PC-9 (cell line): ENCODE data around the gene LCE5A. TPM values are rescaled to one million over a fixed set of nuclear protein-coding genes. Genes with fewer than 3 reads are reported as not detected.

Experiments used
- Bru-seq: library from RNA; stranded (reverse); fragments of 400-500 nt; gene quantifications from one replicate; lab custom pipeline; 2021; lab: Mats Ljungman, UMichigan
- BruChase-seq, 2 experiments: library from RNA; stranded (reverse); fragments of 400-500 nt; gene quantifications; one replicate each; lab custom pipeline; 2021; lab: Mats Ljungman, UMichigan
- BruUV-seq: library from RNA; stranded (reverse); fragments of 400-500 nt; replicated peaks from 2 replicates; lab custom pipeline; 2021; lab: Mats Ljungman, UMichigan
- CTCF ChIA-PET: fragments of 300-600 bp; sonication (Branson Sonifier 250); formaldehyde crosslinking; loops from one replicate; lab custom pipeline; 2022; ENCODE audit warnings: antibody characterized with exemption; lab: Charles Lee
- POLR2A ChIA-PET: fragments of 300-600 bp; sonication (Branson Sonifier 250); formaldehyde crosslinking; loops from one replicate; lab custom pipeline; 2022; ENCODE audit warnings: antibody characterized with exemption; ENCODE audit not compliant: unreplicated experiment; lab: Charles Lee
- DNase-seq, 2 experiments: peaks; one replicate each; pipeline versions ENCODE4 v3.0.0 to v3.0.0-alpha.2; 2015 to 2022; ENCODE audit warnings: mixed read lengths in 1 of 2
- H2AFZ ChIP-seq: fragments of 200-600 bp; sonication (generic); 2 replicates; pipeline ENCODE4 v1.8.1; 2017; ENCODE audit warnings: antibody characterized with exemption
- H3F3A ChIP-seq: fragments of 200-600 bp; sonication (generic); 2 replicates; pipeline ENCODE4 v1.8.1; 2017; ENCODE audit warnings: antibody characterized with exemption, mild to moderate bottlenecking, low read depth; ENCODE audit not compliant: insufficient read depth
- H3K27ac ChIP-seq: fragments of 200-600 bp; sonication (generic); 2 replicates; pipeline ENCODE4 v1.6.1; 2016; ENCODE audit warnings: mixed run types
- H3K27me3 ChIP-seq: fragments of 200-600 bp; sonication (generic); 2 replicates; pipeline ENCODE4 v1.6.1; 2016; ENCODE audit warnings: low read depth, mixed run types; ENCODE audit not compliant: insufficient read depth
- H3K36me3 ChIP-seq: fragments of 200-600 bp; sonication (generic); 2 replicates; pipeline ENCODE4 v1.6.1; 2016; ENCODE audit warnings: low read depth, mixed run types
- H3K4me1 ChIP-seq: fragments of 200-600 bp; sonication (generic); replicated peaks from 2 replicates; pipeline ENCODE4 v1.6.1; 2016; ENCODE audit warnings: mixed run types; ENCODE audit not compliant: insufficient read depth
- H3K4me2 ChIP-seq: fragments of 200-600 bp; sonication (generic); 2 replicates; pipeline ENCODE4 v1.6.1; 2017; ENCODE audit warnings: mixed run types
- H3K4me3 ChIP-seq: fragments of 200-600 bp; sonication (generic); 2 replicates; pipeline ENCODE4 v1.6.1; 2016; ENCODE audit warnings: mixed run types
- H3K79me2 ChIP-seq: fragments of 200-600 bp; sonication (generic); 2 replicates; pipeline ENCODE4 v1.6.1; 2017; ENCODE audit warnings: low read depth, mixed run types
- H3K9me2 ChIP-seq: fragments of 200-600 bp; sonication (generic); 2 replicates; pipeline ENCODE4 v1.8.1; 2017; ENCODE audit warnings: mild to moderate bottlenecking; ENCODE audit not compliant: insufficient read depth
- H3K9me3 ChIP-seq: fragments of 200-600 bp; sonication (generic); 2 replicates; pipeline ENCODE4 v1.8.1; 2016; ENCODE audit warnings: low read depth; ENCODE audit not compliant: insufficient read depth
- H4K20me1 ChIP-seq: fragments of 200-600 bp; sonication (generic); 2 replicates; pipeline ENCODE4 v1.8.1; 2017; ENCODE audit not compliant: insufficient read depth
- EZH2 ChIP-seq: fragments of 200-600 bp; sonication (generic); IDR thresholded peaks from 2 replicates; pipeline ENCODE4 v1.8.0; 2017; ENCODE audit warnings: antibody characterized with exemption, low read depth
- intact Hi-C: fragments of 100-400 bp; cut with micrococcal nuclease; formaldehyde crosslinking; loops from one replicate; pipeline ENCODE4 v1.10.0; 2022; ENCODE audit not compliant: unreplicated experiment
- long read RNA-seq: library from polyadenylated mRNA; stranded (forward); transcript quantifications from one replicate; pipeline ENCODE4 v2.0.0, GENCODE V29; 2022
- total RNA-seq: library from RNA; stranded (reverse); gene quantifications from 2 replicates; pipeline ENCODE4 v1.2.3, GENCODE V29; 2021
- TF ChIP-seq, protein P1 (sequence below): fragments of 200-600 bp; sonication (generic); conservative IDR thresholded peaks from 2 replicates; pipeline ENCODE4 v1.6.1; 2017; ENCODE audit warnings: mixed run types, antibody characterized with exemption, mild to moderate bottlenecking, moderate library complexity

The LCE5A gene, protein sequence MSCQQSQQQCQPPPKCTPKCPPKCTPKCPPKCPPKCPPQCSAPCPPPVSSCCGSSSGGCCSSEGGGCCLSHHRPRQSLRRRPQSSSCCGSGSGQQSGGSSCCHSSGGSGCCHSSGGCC
- total RNA-seq (not detected in 2 replicates), Bru-seq, nascent RNA (not detected), BruChase-seq, experiment 1, labeled RNA remaining after a 2-hour chase (not detected), BruChase-seq, experiment 2, labeled RNA remaining after a 6-hour chase (not detected)
- long read RNA-seq = 0 reads

DNA sequence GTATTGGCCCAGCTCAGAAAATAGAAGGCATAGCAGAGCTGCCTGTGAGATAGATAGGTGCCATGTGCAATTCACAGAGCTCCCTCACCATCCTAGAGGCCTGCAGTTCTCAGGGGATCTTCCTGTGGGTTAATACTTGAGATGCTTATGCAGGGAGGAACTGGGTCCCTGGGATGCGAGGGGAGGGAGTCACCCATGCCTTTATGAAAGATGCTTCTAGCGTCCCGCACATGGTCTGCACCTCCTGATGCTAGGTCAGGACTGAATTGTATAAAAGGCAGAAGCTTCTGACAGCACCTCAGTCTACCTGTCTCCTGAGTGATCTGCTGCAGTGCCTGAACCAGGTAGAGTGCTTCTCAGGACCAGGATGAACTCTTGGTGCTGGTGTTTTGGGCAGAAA lies at the start of gene LCE5A:
Gene LCE5A (plus strand): TSS at position 301 of the 400 bp plus-strand sequence. CDS start 732 bp downstream, outside the sequence.
- CTCF ChIA-PET = no interaction called here
- Histone ChIP-seq H3K4me2 (no peak within 1 kb of the TSS), H3F3A (no peaks in the 10 kb centered on the region), H3K4me3 (no peak within 1 kb of the TSS), H3K9me2 (no peaks in the 10 kb centered on the region), H3K79me2 (no peaks in the 10 kb centered on the region), H3K9me3 (no peaks in the 10 kb centered on the region), H3K27me3 (no peaks in the 10 kb centered on the region; the same call in 1 of the 2 replicates), H3K4me1 (0 out of 2 replicates have a peak, but pooled peaks cover 4% of the 10 kb centered on the region), H2AFZ (no peak within 1 kb of the TSS), H3K36me3 (no peaks in the 10 kb centered on the region), H3K27ac (no peak within 1 kb of the TSS), H4K20me1 (no peaks in the 10 kb centered on the region)
- no peak for DNase-seq
- intact Hi-C loops = no loop called here
- TF ChIP-seq, protein P1, sequence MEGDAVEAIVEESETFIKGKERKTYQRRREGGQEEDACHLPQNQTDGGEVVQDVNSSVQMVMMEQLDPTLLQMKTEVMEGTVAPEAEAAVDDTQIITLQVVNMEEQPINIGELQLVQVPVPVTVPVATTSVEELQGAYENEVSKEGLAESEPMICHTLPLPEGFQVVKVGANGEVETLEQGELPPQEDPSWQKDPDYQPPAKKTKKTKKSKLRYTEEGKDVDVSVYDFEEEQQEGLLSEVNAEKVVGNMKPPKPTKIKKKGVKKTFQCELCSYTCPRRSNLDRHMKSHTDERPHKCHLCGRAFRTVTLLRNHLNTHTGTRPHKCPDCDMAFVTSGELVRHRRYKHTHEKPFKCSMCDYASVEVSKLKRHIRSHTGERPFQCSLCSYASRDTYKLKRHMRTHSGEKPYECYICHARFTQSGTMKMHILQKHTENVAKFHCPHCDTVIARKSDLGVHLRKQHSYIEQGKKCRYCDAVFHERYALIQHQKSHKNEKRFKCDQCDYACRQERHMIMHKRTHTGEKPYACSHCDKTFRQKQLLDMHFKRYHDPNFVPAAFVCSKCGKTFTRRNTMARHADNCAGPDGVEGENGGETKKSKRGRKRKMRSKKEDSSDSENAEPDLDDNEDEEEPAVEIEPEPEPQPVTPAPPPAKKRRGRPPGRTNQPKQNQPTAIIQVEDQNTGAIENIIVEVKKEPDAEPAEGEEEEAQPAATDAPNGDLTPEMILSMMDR = no peak
- TF ChIP-seq EZH2 = no peak
- no TSS peak for BruUV-seq
- POLR2A ChIA-PET = no interaction called here

DNA sequence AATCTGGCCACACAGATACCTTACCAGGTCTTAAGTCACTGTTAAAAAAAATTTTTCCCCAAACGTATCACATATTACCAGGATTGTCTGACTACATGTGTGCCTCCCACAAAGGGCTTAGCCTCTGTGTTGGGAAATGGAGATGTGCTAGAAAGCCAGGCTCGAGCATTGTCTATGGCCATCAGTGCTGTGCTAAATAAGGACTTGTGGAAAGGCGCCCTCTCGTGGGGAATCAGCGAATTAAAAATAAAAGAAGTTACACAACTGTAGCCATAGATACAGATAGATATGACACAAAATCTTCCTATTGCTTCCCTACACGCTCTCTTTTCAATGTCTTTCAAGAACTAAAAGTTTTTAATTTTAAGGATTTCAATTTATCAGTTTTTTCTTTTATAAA lies 49.1 kb upstream of the LCE5A start:
- Histone ChIP-seq H3K4me2 (no peak overlapping the region), H3K9me3 (no peaks in the 10 kb centered on the region), H3K27ac (no peak overlapping the region), H3K27me3 (no peaks in the 10 kb centered on the region), H4K20me1 (no peaks in the 10 kb centered on the region; the same call in 1 of the 2 replicates), H3K4me3 (no peak overlapping the region), H3K36me3 (no peaks in the 10 kb centered on the region), H3F3A (no peaks in the 10 kb centered on the region), H3K79me2 (no peaks in the 10 kb centered on the region), H3K9me2 (no peaks in the 10 kb centered on the region), H3K4me1 (no peaks in the 10 kb centered on the region), H2AFZ (no peak overlapping the region)
- ChIA-PET CTCF (no interaction called here), POLR2A (no interaction called here)
- no peak for TF ChIP-seq EZH2
- TF ChIP-seq, protein P1 = peak; percentile 65
- DNase-seq = peak in 1 of 2 experiments; percentile 28
- no TSS peak for BruUV-seq
- intact Hi-C loops = no loop called here

DNA sequence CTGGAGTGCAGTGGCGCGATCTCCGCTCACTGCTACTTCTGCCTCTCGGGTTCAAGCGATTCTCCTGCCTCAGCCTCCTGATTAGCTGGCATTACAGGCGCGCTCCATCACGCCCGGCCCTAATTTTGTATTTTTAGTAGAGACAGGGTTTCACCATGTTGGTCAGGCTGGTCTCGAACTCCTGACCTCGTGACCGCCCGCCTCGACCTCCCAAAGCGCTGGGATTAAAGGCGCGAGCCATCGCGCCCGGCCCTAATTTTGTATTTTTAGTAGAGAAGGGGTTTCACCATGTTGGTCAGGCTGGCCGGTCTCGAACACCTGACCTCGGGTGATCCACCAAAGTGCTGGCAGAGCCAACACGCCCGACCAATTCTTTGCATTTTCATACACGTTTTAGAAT lies 48.0 kb upstream of the LCE5A start:
- ChIA-PET POLR2A (no interaction called here), CTCF (no interaction called here)
- intact Hi-C loops = no loop called here
- TF ChIP-seq EZH2 = no peak
- TF ChIP-seq, protein P1 = no peak
- Histone ChIP-seq H4K20me1 (no peaks in the 10 kb centered on the region; the same call in 1 of the 2 replicates), H3K27ac (no peak overlapping the region), H3K4me3 (no peak overlapping the region), H3K27me3 (no peaks in the 10 kb centered on the region), H3K79me2 (no peaks in the 10 kb centered on the region), H3K4me1 (no peaks in the 10 kb centered on the region), H3K36me3 (no peaks in the 10 kb centered on the region), H3K4me2 (no peak overlapping the region), H3K9me2 (no peaks in the 10 kb centered on the region), H3K9me3 (no peaks in the 10 kb centered on the region), H3F3A (no peaks in the 10 kb centered on the region), H2AFZ (no peak overlapping the region)
- no TSS peak for BruUV-seq
- no peak for DNase-seq
